ENCODE results near the gene OCIAD2. TPM values are rescaled to one million over a fixed set of nuclear protein-coding genes. Genes with fewer than 3 reads are reported as not detected.

Gene OCIAD2
- polyA plus RNA-seq (2011; rRNA removed): 34.2 and 45.8 TPM in 2 replicates
- 2.5 and 12.2 TPM in 2 replicates for polyA minus RNA-seq (2011; rRNA and poly(A)+ RNA removed)

- Histone ChIP-seq H3K36me3 (ENCODE audit: control insufficient read depth, insufficient read depth, low read length) (peaks cover 5% of the 10 kb centered on the region; the same call in 1 of the 2 replicates), H3K4me3 (ENCODE audit: low read depth, low read length) (peak within 1 kb of the TSS; percentile 61), H3K27me3 (ENCODE audit: control insufficient read depth, insufficient read depth, low read length) (no peaks in the 10 kb centered on the region)
- no peak for DNase-seq (ENCODE audit: low read depth)
- no peak for TF ChIP-seq CTCF (IDR thresholded peaks at IDR 0.05; ENCODE audit: insufficient read depth, low read depth, low read length)
- ChIA-PET CTCF (interaction anchor here (0.8 kb wide), 1 partner anchor 14 kb away, joined by 3 read pairs; no protein-coding TSS in a partner anchor), POLR2A (no interaction called here)
Measured at GRCh38 chr4:48906206-48907173, at the start of gene OCIAD2. OCIAD2 (minus strand) TSS chr4:48906774; CDS start chr4:48904549, 2,225 bp downstream.

- no peaks in the 10 kb centered on the region for H3K36me3 ChIP-seq (ENCODE audit: control insufficient read depth, insufficient read depth, low read length)
- ChIA-PET POLR2A (no interaction called here), CTCF (interaction anchor here (0.7 kb wide), 2 partner anchors 202 to 375 kb away, joined by 3 read pairs; no protein-coding TSS in a partner anchor)
- no peaks in the 10 kb centered on the region for H3K27me3 ChIP-seq (ENCODE audit: control insufficient read depth, insufficient read depth, low read length)
- no peak for DNase-seq (ENCODE audit: low read depth)
- no peak overlapping the region for H3K4me3 ChIP-seq (ENCODE audit: low read depth, low read length)
- no peak for TF ChIP-seq CTCF (IDR thresholded peaks at IDR 0.05; ENCODE audit: insufficient read depth, low read depth, low read length)
Measured at GRCh38 chr4:48954314-48954713, 47.7 kb upstream of the OCIAD2 start.

- peak; percentile 44 for DNase-seq (ENCODE audit: low read depth)
- ChIA-PET POLR2A (interaction anchor here (0.6 kb wide), 1 partner anchor 616 kb away, joined by 5 read pairs; no protein-coding TSS in a partner anchor), CTCF (interaction anchor here (1.0 kb wide), 1 partner anchor 14 kb away, joined by 3 read pairs; no protein-coding TSS in a partner anchor)
- no peaks in the 10 kb centered on the region for H3K36me3 ChIP-seq (ENCODE audit: control insufficient read depth, insufficient read depth, low read length)
- TF ChIP-seq CTCF (IDR thresholded peaks at IDR 0.05; ENCODE audit: insufficient read depth, low read depth, low read length): no peak
- no peak overlapping the region for H3K4me3 ChIP-seq (ENCODE audit: low read depth, low read length)
- no peaks in the 10 kb centered on the region for H3K27me3 ChIP-seq (ENCODE audit: control insufficient read depth, insufficient read depth, low read length)
Measured at GRCh38 chr4:48949518-48950219, 43.1 kb upstream of the OCIAD2 start.

GRCh38 chr4:48949086-48949485 lies 42.5 kb upstream of the OCIAD2 start:
- TF ChIP-seq CTCF (IDR thresholded peaks at IDR 0.05; ENCODE audit: insufficient read depth, low read depth, low read length): no peak
- POLR2A ChIA-PET: interaction anchor here (0.6 kb wide), 1 partner anchor 616 kb away, joined by 5 read pairs; no protein-coding TSS in a partner anchor
- CTCF ChIA-PET: no interaction called here
- no peak for DNase-seq (ENCODE audit: low read depth)
- H3K4me3 ChIP-seq (ENCODE audit: low read depth, low read length): no peak overlapping the region
- H3K36me3 ChIP-seq (ENCODE audit: control insufficient read depth, insufficient read depth, low read length): no peaks in the 10 kb centered on the region
- no peaks in the 10 kb centered on the region for H3K27me3 ChIP-seq (ENCODE audit: control insufficient read depth, insufficient read depth, low read length)

- no peak for DNase-seq (ENCODE audit: low read depth)
- no peak overlapping the region for H3K4me3 ChIP-seq (ENCODE audit: low read depth, low read length)
- peaks cover 1% of the 10 kb centered on the region for H3K27me3 ChIP-seq (ENCODE audit: control insufficient read depth, insufficient read depth, low read length)
- POLR2A ChIA-PET: no interaction called here
- no peaks in the 10 kb centered on the region for H3K36me3 ChIP-seq (ENCODE audit: control insufficient read depth, insufficient read depth, low read length)
- TF ChIP-seq CTCF (IDR thresholded peaks at IDR 0.05; ENCODE audit: insufficient read depth, low read depth, low read length): no peak
- CTCF ChIA-PET: no interaction called here
Measured at GRCh38 chr4:48947731-48948130, 41.2 kb upstream of the OCIAD2 start.
